Measurements from ENCODE around the gene LIMCH1.
"Not testable (repeated sequence)": the region's sequence is repeated elsewhere in the genome, so short reads cannot be mapped to it uniquely, and the experiment has no call there.

LIMCH1 gene

GRCh38 chr4:41538017-41538733, at the start of gene LIMCH1:
Gene LIMCH1 (plus strand): TSS chr4:41538157. CDS start chr4:41605996, 67,839 bp downstream.
- DNase-seq (ENCODE audit: low read depth in 1 of 2, low spot score in 1 of 2): no peak

DNA sequence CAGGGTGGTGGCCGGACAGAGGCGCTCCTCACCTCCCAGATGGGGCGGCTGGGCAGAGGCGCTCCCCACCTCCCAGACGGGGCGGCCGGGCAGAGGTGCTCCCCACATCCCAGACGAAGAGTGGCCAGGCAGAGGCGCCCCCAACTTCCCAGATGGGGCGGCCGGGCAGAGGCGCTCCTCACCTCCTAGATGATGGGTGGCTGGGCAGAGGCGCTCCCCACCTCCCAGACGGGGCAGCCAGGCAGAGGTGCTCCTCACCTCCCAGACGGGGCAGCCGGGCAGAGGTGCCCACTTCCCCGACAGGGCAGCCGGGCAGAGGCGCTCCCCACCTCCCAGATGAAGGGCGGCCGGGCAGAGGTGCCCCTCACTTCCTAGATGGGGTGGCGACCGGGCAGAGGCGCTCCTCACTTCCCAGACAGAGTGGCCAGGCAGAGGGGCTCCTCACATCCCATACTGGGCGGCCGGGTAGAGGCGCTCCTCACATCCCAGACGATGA, 46.8 kb upstream of the LIMCH1 start:
- not testable (repeated sequence) for DNase-seq (ENCODE audit: low read depth in 1 of 2, low spot score in 1 of 2)

- DNase-seq (ENCODE audit: low read depth in 1 of 2, low spot score in 1 of 2): no peak
Observed at GRCh38 chr4:41496977-41497376, 41.0 kb upstream of the LIMCH1 start.

DNA sequence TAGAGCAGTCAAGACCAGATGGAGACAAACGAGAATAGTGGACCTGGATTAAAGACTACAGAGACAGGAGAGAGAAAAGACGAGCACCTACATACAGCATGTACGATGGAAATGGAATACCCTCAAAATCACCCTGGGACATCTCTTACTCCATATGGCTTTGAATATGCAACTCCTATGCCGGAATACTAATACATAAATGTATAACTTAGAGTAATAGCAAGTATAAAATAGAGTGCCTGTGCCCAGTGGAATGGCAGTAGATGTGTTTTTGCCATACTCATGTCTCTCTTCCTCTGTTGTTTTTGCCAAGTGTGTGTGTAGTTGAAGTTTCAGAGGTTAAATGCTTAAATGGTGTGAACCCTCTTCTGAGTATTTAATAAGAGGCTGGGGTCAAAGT, 39.8 kb upstream of the LIMCH1 start:
- no peak for DNase-seq (ENCODE audit: low read depth in 1 of 2, low spot score in 1 of 2)

DNA sequence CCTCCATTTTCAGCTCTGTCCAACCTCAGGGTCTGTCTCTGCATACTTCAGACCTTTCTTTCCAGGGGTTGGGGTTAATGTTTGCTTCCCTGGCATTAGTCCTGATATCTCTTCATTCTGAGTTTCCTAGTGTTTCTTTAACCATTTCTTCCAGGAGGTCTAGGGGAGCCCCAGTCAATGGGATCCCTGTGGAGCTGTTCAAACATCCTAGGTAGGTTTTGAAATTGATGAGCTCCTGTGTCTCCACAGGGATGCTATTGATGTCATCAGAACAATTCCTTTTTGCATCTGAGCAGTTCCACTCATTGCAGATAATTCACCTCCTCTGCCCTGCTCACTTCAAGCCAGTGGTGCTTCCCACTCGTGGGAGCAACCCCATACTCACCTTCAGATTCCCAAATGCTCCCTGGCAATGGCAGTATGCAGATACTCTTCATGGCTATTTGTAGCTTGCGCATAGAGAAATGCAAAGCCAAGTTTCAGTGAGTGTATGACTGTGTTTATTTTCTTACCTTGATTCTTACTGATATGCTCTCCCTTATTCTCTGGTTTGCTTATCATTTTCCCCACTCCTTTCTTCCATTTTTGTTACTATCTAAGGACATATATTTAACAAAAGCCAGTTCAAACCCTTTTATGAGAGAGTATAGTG, 33.7 kb upstream of the LIMCH1 start:
- no peak for DNase-seq (ENCODE audit: low read depth in 1 of 2, low spot score in 1 of 2)

- no peak for DNase-seq (ENCODE audit: low read depth in 1 of 2, low spot score in 1 of 2)
Observed at GRCh38 chr4:41505161-41505661, 32.7 kb upstream of the LIMCH1 start.

- no peak for DNase-seq (ENCODE audit: low read depth in 1 of 2, low spot score in 1 of 2)
Observed at GRCh38 chr4:41506130-41506529, 31.8 kb upstream of the LIMCH1 start.

GRCh38 chr4:41507291-41507947, 30.5 kb upstream of the LIMCH1 start:
- DNase-seq (ENCODE audit: low read depth in 1 of 2, low spot score in 1 of 2): no peak

- no peak for DNase-seq (ENCODE audit: low read depth in 1 of 2, low spot score in 1 of 2)
Observed at GRCh38 chr4:41509451-41509866, 28.5 kb upstream of the LIMCH1 start.

- DNase-seq (ENCODE audit: low read depth in 1 of 2, low spot score in 1 of 2): no peak
Observed at GRCh38 chr4:41510179-41510578, 27.8 kb upstream of the LIMCH1 start.

DNA sequence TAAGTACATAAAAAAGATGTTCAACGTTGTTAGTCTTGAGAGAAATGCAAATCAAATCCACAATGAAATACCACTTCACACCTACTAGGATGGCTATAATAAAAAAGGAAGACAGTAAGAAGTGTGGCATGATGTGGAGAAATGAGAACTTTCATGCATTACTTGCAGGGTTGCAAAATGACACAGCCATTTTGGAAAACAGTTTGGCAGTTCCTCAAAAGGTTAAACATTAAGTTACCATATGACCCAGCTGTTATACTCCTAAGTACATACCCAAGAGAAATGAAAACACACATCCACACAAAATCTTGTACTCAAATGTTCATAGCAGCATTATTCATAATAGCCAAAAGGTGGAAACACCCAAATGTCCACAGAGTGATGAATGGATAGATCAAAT, 25.8 kb upstream of the LIMCH1 start:
- no peak for DNase-seq (ENCODE audit: low read depth in 1 of 2, low spot score in 1 of 2)

DNA sequence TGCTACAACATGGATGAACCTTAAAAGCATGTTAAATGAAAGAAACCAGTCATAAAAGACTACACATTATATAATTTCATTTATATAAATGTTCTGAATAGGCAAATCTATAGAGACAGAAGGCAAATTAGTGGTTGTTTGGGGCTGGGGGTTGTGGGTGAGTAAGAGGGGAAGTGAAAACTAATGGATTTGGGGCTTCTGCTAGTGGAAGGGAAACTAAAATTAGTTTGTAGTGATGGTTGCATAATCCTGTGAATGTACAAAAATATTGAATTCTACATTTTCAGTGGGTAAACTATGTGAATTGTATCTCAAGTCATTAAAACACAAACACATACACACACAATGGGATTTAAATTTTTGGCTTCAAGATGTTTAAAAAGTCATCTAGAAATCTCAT, 25.4 kb upstream of the LIMCH1 start:
- DNase-seq (ENCODE audit: low read depth in 1 of 2, low spot score in 1 of 2): no peak

- DNase-seq (ENCODE audit: low read depth in 1 of 2, low spot score in 1 of 2): no peak
Observed at GRCh38 chr4:41514169-41514568, 23.8 kb upstream of the LIMCH1 start.

DNA sequence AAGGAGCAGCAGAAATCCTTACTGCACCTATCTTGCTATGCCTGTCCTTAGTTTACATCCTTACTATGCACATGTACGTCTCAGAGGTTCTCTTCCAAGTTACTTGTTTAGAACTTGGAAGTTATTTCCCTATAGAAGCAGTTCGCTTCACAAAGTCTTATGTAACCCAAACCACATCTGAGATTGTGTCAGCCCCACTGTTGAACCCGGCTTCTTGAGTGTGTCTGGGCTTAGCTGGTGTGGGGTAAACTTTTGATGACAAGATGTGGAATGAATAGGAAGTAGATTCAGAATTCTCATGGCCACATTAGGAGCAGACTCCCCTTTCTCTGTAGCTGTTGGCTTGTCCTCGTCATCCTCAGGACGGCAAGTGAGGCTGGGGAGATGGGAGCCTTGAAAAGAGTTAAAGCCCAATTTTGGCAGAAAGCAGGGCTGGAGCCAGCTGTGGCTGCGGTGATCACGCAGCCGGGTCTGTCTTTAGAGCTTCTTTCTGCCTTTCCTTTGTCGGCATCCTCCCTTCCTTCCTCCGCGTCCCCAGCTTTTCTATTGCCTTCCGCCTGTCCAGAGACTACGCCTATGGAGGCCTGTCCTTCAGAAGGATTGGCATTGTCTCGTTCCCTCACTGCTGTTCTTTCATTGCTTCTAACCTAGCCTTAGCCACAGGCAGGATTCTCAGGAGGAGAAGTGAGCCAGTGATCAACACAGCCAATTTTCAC, 23.0 kb upstream of the LIMCH1 start:
- no peak for DNase-seq (ENCODE audit: low read depth in 1 of 2, low spot score in 1 of 2)

GRCh38 chr4:41517121-41517520, 20.8 kb upstream of the LIMCH1 start:
- no peak for DNase-seq (ENCODE audit: low read depth in 1 of 2, low spot score in 1 of 2)

DNA sequence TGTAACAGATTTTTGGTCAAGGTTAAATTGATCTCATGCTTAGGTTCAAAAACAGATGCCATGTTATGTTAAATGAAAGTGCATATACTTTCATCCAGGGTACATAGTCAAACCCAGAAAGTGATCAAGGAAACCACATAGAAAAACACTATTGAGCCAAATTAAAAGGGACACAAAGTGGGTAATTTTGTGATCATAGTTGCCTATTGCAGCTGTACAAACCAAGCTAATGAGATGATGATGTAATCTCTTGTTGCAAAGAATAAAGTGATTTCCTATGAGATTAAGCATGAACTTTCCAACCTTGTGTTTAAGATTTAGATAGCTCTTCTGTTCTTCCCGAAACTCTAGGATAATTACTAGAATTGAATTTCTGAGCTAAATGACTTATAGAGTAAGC, 20.2 kb upstream of the LIMCH1 start:
- DNase-seq (ENCODE audit: low read depth in 1 of 2, low spot score in 1 of 2): no peak

- DNase-seq (ENCODE audit: low read depth in 1 of 2, low spot score in 1 of 2): no peak
Observed at GRCh38 chr4:41524425-41524824, 13.5 kb upstream of the LIMCH1 start.

GRCh38 chr4:41525129-41525528, 12.8 kb upstream of the LIMCH1 start:
- DNase-seq (ENCODE audit: low read depth in 1 of 2, low spot score in 1 of 2): no peak

DNA sequence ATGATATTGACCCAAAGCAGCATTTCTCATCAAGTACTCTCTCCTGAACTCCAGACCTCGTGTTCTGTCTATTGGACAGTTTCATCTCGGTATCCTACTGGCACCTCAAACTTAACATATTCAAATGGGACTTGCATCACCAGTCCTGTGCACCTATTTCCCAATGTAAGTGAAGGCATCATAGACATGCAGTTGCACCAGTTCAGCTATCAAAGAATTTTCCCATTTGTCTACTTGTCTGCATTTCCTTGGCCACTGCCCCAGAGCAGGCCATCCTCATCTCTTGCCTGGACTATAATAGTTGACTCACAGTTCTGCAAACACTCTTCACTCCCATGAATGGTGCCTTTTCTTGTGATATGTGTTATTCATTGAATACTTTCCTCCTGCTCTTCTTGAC, 11.3 kb upstream of the LIMCH1 start:
- no peak for DNase-seq (ENCODE audit: low read depth in 1 of 2, low spot score in 1 of 2)

GRCh38 chr4:41528512-41529205, 9.3 kb upstream of the LIMCH1 start:
- no peak for DNase-seq (ENCODE audit: low read depth in 1 of 2, low spot score in 1 of 2)

DNA sequence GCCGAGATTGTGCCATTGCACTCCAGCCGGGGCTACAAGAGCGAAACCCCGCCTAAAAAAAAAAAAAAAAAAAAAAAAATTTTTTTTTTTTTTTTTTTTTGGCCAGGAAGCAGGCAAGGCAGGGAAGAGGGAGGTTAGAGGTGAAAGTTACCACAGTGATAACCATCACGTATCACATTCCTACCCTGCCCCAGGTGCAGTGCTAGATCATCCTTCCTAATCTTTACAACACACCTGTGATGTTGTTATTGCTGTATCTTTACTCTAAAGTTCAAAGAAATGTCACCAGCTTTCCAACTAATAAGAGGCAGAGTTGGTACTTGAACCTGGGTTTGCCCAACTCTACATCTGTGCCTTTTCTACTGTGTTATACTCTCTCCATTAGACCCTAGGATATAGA, 7.2 kb upstream of the LIMCH1 start:
- no peak for DNase-seq (ENCODE audit: low read depth in 1 of 2, low spot score in 1 of 2)

All from activated T-helper 1 cell treated with anti-CD3 and anti-CD28 coated beads, Interleukin-2, amount 50 U/mL, for 16 hours (primary cell).